GM18909 (cell line): ENCODE results near the gene HDAC6.

ENCODE experiments used
- ATAC-seq: cut with Tn5 transposase; IDR thresholded peaks from one replicate; pipeline ENCODE4 v1.9.1; 2021; ENCODE audit warnings: mild to moderate bottlenecking; ENCODE audit not compliant: unreplicated experiment, poor library complexity

The HDAC6 gene

GRCh38 chrX:48787505-48788443 is 14.1 kb upstream of the HDAC6 start:
- no peak for ATAC-seq

GRCh38 chrX:48789366-48790220 is 12.3 kb upstream of the HDAC6 start:
- ATAC-seq = no peak

- ATAC-seq = no peak
These were observed 11.4 kb upstream of the HDAC6 start for GRCh38 chrX:48790477-48790876.

GRCh38 chrX:48791063-48791820 is 10.6 kb upstream of the HDAC6 start:
- ATAC-seq = no peak

GRCh38 chrX:48792219-48792618 is 9.6 kb upstream of the HDAC6 start:
- ATAC-seq = no peak

- ATAC-seq = no peak
These were observed 7.9 kb upstream of the HDAC6 start for GRCh38 chrX:48793935-48794334.

GRCh38 chrX:48794340-48794910 is 7.4 kb upstream of the HDAC6 start:
- no peak for ATAC-seq

- no peak for ATAC-seq
These were observed 6.9 kb upstream of the HDAC6 start for GRCh38 chrX:48794911-48795515.

- ATAC-seq = no peak
These were observed 3.5 kb upstream of the HDAC6 start for GRCh38 chrX:48798318-48798717.

- no peak for ATAC-seq
These were observed 1.1 kb upstream of the HDAC6 start for GRCh38 chrX:48800574-48801279.

- ATAC-seq = peak; percentile 45
These were observed 430 bp downstream of the HDAC6 start for GRCh38 chrX:48802089-48802904.

GRCh38 chrX:48802905-48803200 is 986 bp downstream of the HDAC6 start:
- ATAC-seq = no peak

GRCh38 chrX:48806081-48806480 is 4.2 kb downstream of the HDAC6 start:
- no peak for ATAC-seq

GRCh38 chrX:48813644-48814043 is 11.8 kb downstream of the HDAC6 start:
- no peak for ATAC-seq

GRCh38 chrX:48814722-48815121 is 12.9 kb downstream of the HDAC6 start:
- no peak for ATAC-seq

- no peak for ATAC-seq
These were observed 13.4 kb downstream of the HDAC6 start for GRCh38 chrX:48815266-48815665.

- ATAC-seq = no peak
These were observed 14.3 kb downstream of the HDAC6 start for GRCh38 chrX:48816014-48816810.

- ATAC-seq = no peak
These were observed 16.2 kb downstream of the HDAC6 start for GRCh38 chrX:48818098-48818497.
